Lower lobe of right lung (tissue), 2 donors: ENCODE results near the gene BIRC2. TPM values are rescaled to one million over a fixed set of nuclear protein-coding genes. Genes with fewer than 3 reads are reported as not detected.

ENCODE experiments used
- ATAC-seq, 2 donors: fragments of 200-7000 bp; cut with Tn5 transposase; one replicate each; pipeline ENCODE4 v1.9.1; 2020 to 2022; ENCODE audit warnings: mild to moderate bottlenecking in 2 of 2, moderate library complexity in 2 of 2
- DNase-seq: peaks from one replicate; pipeline ENCODE4 v3.0.0-alpha.2; 2020
- H3K27ac ChIP-seq: fragments of 200-600 bp; one replicate; pipeline ENCODE4 v1.8.0; 2022
- H3K27me3 ChIP-seq: fragments of 200-600 bp; one replicate; pipeline ENCODE4 v1.8.0; 2022; ENCODE audit warnings: low read depth
- H3K36me3 ChIP-seq: fragments of 200-600 bp; one replicate; pipeline ENCODE4 v1.8.0; 2022; ENCODE audit warnings: mild to moderate bottlenecking
- H3K4me1 ChIP-seq: fragments of 200-600 bp; one replicate; pipeline ENCODE4 v1.8.0; 2022
- H3K4me3 ChIP-seq: fragments of 200-600 bp; one replicate; pipeline ENCODE4 v1.8.0; 2022; ENCODE audit warnings: mild to moderate bottlenecking
- H3K9me3 ChIP-seq: fragments of 200-600 bp; one replicate; pipeline ENCODE4 v1.8.0; 2022
- intact Hi-C: fragments of 100-400 bp; cut with DNase I; formaldehyde crosslinking; loops from one replicate; pipeline ENCODE4 v1.11.0; 2022
- total RNA-seq: library from RNA; stranded (reverse); fragmentation: NEBNext Ultra II Directional; extraction: Animal tissue kit (Norgen Biotek cat#: 25700); gene quantifications from one replicate; pipeline ENCODE4 v1.2.1, GENCODE V29; 2021
- TF ChIP-seq, protein P1 (sequence below): fragments of 200-600 bp; IDR thresholded peaks from one replicate; pipeline ENCODE4 v1.8.0; 2022; ENCODE audit warnings: antibody characterized with exemption, mild to moderate bottlenecking
- donor health status: DM: no; HTN: yes; CAD: no; lungs with severe emphysema.

The BIRC2 gene
- total RNA-seq, 1 donor from 2014 or later, result 46.0 TPM

DNA sequence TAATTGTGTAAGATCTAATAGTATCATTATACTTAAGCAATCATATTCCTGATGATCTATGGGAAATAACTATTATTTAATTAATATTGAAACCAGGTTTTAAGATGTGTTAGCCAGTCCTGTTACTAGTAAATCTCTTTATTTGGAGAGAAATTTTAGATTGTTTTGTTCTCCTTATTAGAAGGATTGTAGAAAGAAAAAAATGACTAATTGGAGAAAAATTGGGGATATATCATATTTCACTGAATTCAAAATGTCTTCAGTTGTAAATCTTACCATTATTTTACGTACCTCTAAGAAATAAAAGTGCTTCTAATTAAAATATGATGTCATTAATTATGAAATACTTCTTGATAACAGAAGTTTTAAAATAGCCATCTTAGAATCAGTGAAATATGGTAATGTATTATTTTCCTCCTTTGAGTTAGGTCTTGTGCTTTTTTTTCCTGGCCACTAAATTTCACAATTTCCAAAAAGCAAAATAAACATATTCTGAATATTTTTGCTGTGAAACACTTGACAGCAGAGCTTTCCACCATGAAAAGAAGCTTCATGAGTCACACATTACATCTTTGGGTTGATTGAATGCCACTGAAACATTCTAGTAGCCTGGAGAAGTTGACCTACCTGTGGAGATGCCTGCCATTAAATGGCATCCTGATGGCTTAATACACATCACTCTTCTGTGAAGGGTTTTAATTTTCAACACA, 23.3 kb upstream of the BIRC2 start:
- Histone ChIP-seq H3K4me3 (no peak overlapping the region), H3K27me3 (no peaks in the 10 kb centered on the region), H3K27ac (no peak overlapping the region), H3K4me1 (peaks cover 27% of the 10 kb centered on the region), H3K36me3 (peaks cover 32% of the 10 kb centered on the region), H3K9me3 (no peaks in the 10 kb centered on the region)
- intact Hi-C loops, result no loop called here
- TF ChIP-seq, protein P1, sequence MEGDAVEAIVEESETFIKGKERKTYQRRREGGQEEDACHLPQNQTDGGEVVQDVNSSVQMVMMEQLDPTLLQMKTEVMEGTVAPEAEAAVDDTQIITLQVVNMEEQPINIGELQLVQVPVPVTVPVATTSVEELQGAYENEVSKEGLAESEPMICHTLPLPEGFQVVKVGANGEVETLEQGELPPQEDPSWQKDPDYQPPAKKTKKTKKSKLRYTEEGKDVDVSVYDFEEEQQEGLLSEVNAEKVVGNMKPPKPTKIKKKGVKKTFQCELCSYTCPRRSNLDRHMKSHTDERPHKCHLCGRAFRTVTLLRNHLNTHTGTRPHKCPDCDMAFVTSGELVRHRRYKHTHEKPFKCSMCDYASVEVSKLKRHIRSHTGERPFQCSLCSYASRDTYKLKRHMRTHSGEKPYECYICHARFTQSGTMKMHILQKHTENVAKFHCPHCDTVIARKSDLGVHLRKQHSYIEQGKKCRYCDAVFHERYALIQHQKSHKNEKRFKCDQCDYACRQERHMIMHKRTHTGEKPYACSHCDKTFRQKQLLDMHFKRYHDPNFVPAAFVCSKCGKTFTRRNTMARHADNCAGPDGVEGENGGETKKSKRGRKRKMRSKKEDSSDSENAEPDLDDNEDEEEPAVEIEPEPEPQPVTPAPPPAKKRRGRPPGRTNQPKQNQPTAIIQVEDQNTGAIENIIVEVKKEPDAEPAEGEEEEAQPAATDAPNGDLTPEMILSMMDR, result no peak
- DNase-seq, result no peak
- no peak for ATAC-seq

DNA sequence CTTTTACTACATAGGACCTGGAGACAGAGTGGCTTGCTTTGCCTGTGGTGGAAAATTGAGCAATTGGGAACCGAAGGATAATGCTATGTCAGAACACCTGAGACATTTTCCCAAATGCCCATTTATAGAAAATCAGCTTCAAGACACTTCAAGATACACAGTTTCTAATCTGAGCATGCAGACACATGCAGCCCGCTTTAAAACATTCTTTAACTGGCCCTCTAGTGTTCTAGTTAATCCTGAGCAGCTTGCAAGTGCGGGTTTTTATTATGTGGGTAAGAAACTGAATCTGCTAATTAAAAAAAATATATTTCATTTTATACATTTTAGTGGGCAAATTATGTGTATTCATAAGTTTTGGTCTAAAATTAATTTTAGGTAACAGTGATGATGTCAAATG, 21.9 kb upstream of the BIRC2 start:
- peaks cover 46% of the 10 kb centered on the region for H3K36me3 ChIP-seq

DNA sequence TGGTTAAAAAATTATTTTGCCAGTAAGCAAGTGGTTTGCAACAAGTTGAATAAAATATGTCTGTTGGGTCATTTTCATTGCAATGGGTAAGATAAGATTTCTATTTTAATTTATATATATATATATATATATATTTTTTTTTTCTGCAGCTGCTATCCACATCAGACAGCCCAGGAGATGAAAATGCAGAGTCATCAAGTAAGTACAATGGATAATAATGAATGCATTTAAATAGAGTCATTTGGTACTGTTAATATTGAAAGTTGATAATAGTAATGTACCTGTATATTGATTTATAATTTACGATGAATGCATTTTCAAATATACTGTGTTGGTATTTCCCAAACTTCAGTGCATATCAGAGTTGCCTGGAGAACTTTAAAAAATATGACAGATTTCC, 18.3 kb upstream of the BIRC2 start:
- intact Hi-C loops, result no loop called here
- DNase-seq, result no peak
- H3K27me3 ChIP-seq, result no peaks in the 10 kb centered on the region
- peaks cover 78% of the 10 kb centered on the region for H3K36me3 ChIP-seq
- no peak overlapping the region for H3K27ac ChIP-seq
- TF ChIP-seq, protein P1, result no peak
- ATAC-seq, result no peak
- no peaks in the 10 kb centered on the region for H3K9me3 ChIP-seq
- no peaks in the 10 kb centered on the region for H3K4me1 ChIP-seq
- H3K4me3 ChIP-seq, result no peak overlapping the region

More for the DNA sequence above, 21.9 kb upstream of the BIRC2 start:
- Histone ChIP-seq H3K4me3 (no peak overlapping the region), H3K27me3 (no peaks in the 10 kb centered on the region), H3K9me3 (no peaks in the 10 kb centered on the region), H3K27ac (no peak overlapping the region), H3K4me1 (peaks cover 15% of the 10 kb centered on the region)
- DNase-seq (no peak), ATAC-seq (no peak)
- intact Hi-C loops, result no loop called here
- TF ChIP-seq, protein P1, result no peak

DNA sequence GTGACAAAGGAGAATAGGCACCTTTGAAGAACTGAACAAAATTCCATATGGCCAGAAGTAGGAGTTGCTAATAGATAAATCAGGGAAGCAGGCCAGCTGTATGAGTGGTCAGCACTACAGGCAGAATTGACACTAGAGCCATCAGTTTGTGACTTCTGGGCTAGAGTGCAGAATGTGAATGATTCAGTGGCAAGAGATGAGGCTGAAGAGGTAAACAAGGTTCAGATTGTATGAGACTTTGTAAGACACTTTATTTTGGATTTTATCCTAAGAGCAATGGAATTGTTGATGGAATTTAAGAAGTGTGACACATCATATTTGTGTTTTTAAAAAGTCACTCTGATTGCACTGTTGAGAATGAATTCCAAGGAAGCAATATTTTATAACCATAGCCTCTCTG, 16.8 kb upstream of the BIRC2 start:
- Histone ChIP-seq H3K36me3 (peaks cover 83% of the 10 kb centered on the region), H3K27me3 (no peaks in the 10 kb centered on the region), H3K27ac (no peak overlapping the region), H3K9me3 (no peaks in the 10 kb centered on the region), H3K4me1 (no peaks in the 10 kb centered on the region), H3K4me3 (no peak overlapping the region)
- DNase-seq (no peak), ATAC-seq (no peak)
- TF ChIP-seq, protein P1, result no peak
- intact Hi-C loops, result no loop called here

DNA sequence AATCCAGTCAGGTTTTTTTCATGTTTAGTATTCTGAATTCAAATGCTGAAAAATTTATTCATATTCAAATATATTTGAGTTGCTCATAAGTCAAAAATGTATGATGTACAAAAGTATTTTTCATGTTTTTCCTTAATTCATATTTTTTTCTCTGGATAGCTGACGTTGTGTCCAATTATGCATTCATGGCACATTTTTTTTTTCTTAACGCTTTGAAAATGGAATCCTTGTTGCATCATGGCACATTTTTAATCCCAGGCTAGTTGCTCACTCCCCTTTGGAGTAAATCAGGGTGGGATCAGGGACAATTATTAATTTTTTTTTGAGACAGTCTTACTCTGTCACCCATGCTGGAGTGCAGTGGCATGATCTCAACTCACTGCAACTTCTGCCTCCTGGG, 15.7 kb upstream of the BIRC2 start:
- DNase-seq (no peak), ATAC-seq (no peak)
- H3K4me3 ChIP-seq, result no peak overlapping the region
- intact Hi-C loops, result no loop called here
- TF ChIP-seq, protein P1, result no peak
- H3K36me3 ChIP-seq, result peaks cover 92% of the 10 kb centered on the region
- no peaks in the 10 kb centered on the region for H3K9me3 ChIP-seq
- H3K4me1 ChIP-seq, result no peaks in the 10 kb centered on the region
- H3K27ac ChIP-seq, result no peak overlapping the region
- H3K27me3 ChIP-seq, result no peaks in the 10 kb centered on the region
